Tibial nerve (tissue), 4 donors: ENCODE results near the gene ANO10. TPM values are rescaled to one million over a fixed set of nuclear protein-coding genes. Genes with fewer than 3 reads are reported as not detected.

Experiments
- DNase-seq, 2 donors: peaks; one replicate each; pipeline ENCODE4 v3.0.0-alpha.2; 2019; ENCODE audit warnings: low spot score in 2 of 2
- H3K27ac ChIP-seq, 4 donors: fragments of 200-600 bp; sonication (generic) in 3 of 4; one replicate each; pipeline ENCODE4 v1.5.1; 2017 to 2019; ENCODE audit warnings: mild to moderate bottlenecking in 1 of 4
- H3K27me3 ChIP-seq, 2 donors: fragments of 200-600 bp; sonication (generic) in 1 of 2; one replicate each; pipeline versions ENCODE4 v1.5.1 to v1.6.0; 2017 to 2019
- H3K36me3 ChIP-seq, 3 donors: fragments of 200-600 bp; sonication (generic); one replicate each; pipeline ENCODE4 v1.5.1; 2018 to 2019
- H3K4me1 ChIP-seq, 4 donors: fragments of 200-600 bp; sonication (generic) in 3 of 4; one replicate each; pipeline ENCODE4 v1.5.1; 2017 to 2019
- H3K4me3 ChIP-seq, 4 donors: fragments of 200-600 bp; sonication (generic) in 3 of 4; one replicate each; pipeline ENCODE4 v1.5.1; 2017 to 2019; ENCODE audit warnings: mild to moderate bottlenecking in 1 of 4, moderate library complexity in 1 of 4
- H3K9me3 ChIP-seq, 4 donors: fragments of 200-600 bp; sonication (generic) in 3 of 4; one replicate each; pipeline ENCODE4 v1.5.1; 2017 to 2019
- CTCF ChIP-seq, 5 experiments: fragments of 200-600 bp in 3 of 5; fragments of 450-650 bp in 2 of 5; sonication (generic) in 3 of 5; IDR thresholded peaks; one replicate each; pipeline ENCODE4 v1.5.1; 2016 to 2019; ENCODE audit warnings: antibody characterized with exemption in 5 of 5, mild to moderate bottlenecking in 3 of 5, moderate library complexity in 2 of 5
- EP300 ChIP-seq, 2 donors: sonication (generic); formaldehyde crosslinking; IDR thresholded peaks; one replicate each; pipeline ENCODE4 v1.6.1; 2017; ENCODE audit warnings: antibody characterized with exemption in 2 of 2, mild to moderate bottlenecking in 1 of 2
- POLR2A ChIP-seq, 2 donors: fragments of 450-650 bp; IDR thresholded peaks; one replicate each; pipeline ENCODE4 v1.6.1; 2017; ENCODE audit warnings: antibody characterized with exemption in 2 of 2, mild to moderate bottlenecking in 2 of 2, moderate library complexity in 2 of 2
- WGBS, 2 donors: methylation state at CpG; one replicate each; pipeline ENCODE4 v1.1.5; 2018; 5-methylcytosine and 5-hydroxymethylcytosine counted together
- total RNA-seq, 4 donors: library from RNA; depleted of rRNA; stranded (reverse); fragments of >200 nt; gene quantifications; one replicate each; pipeline ENCODE4 v1.1.0, GENCODE V29; 2016

ANO10 gene
- total RNA-seq, 4 donors from 2014 or later, result 19.4 to 28.8 (median 21.2) TPM

GRCh38 chr3:43531835-43532234, 90.0 kb downstream of the ANO10 start:
- DNase-seq, result no peak
- Histone ChIP-seq H3K27ac (no peak overlapping the region), H3K9me3 (peaks cover 0 to 6% (median 2%) of the 10 kb centered on the region in 4 donors), H3K36me3 (peaks cover 0 to 8% (median 0%) of the 10 kb centered on the region in 3 donors), H3K27me3 (no peaks in the 10 kb centered on the region), H3K4me3 (no peak overlapping the region), H3K4me1 (no peaks in the 10 kb centered on the region)
- 95 to 100% methylated on average over 3 of the region's 3 CpGs for WGBS, 2 donors
- TF ChIP-seq EP300 (IDR thresholded peaks at IDR 0.05) (no peak), CTCF (IDR thresholded peaks at IDR 0.05) (no peak), POLR2A (IDR thresholded peaks at IDR 0.05) (no peak)

DNA sequence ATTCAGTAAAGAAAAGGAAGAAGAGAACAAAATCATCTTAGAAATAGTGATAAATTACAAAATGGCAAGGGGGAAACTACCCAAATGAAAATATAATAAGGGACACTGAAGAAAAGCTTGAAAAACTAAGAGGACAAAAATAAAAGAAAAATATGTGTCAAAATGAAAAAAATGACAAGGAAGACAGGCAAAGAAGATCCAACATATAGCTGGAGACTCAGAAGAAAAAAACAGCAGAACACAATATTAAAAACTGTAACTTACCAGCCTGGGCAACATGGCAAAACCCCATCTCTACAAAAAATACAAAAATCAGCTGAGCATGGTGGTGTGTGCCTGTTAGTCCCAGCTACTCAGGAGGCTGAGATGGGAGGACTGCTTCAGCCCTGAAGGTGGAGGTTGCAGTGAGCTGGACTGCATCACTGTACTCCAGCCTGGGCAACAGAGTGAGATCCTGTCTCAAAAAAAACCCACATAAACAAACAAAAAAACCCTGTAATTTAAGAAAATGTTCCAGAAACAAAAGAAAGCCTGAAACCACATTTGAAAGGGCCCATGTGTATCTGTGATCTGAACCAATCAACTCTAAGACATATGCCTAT, 93.2 kb downstream of the ANO10 start:
- no peak for DNase-seq
- no peak overlapping the region for H3K27ac ChIP-seq
- peaks cover 0 to 6% (median 2%) of the 10 kb centered on the region in 4 donors for H3K9me3 ChIP-seq
- H3K4me3 ChIP-seq, result no peak overlapping the region
- H3K27me3 ChIP-seq, result no peaks in the 10 kb centered on the region
- H3K4me1 ChIP-seq, result no peaks in the 10 kb centered on the region
- TF ChIP-seq POLR2A (IDR thresholded peaks at IDR 0.05) (no peak), EP300 (IDR thresholded peaks at IDR 0.05) (no peak), CTCF (IDR thresholded peaks at IDR 0.05) (no peak)
- peaks cover 0 to 15% (median 0%) of the 10 kb centered on the region in 3 donors for H3K36me3 ChIP-seq

DNA sequence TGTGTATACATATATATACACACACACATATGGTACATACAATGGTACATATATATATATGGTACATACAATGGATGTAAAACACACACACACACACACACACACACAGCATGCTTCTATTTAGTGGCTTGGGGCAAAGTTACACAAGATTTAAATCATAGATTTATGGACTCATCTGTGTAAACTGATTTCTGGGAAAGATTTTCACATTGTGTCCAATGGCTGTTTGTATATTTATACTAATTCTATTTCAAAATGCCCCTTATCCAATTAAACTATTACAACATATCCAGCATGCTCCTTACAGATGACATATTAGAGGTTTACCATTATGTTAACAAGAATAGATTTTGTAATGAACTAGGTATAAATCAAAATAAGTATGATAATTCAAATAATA, 94.9 kb downstream of the ANO10 start:
- Histone ChIP-seq H3K36me3 (peaks cover 0 to 17% (median 0%) of the 10 kb centered on the region in 3 donors), H3K27me3 (no peaks in the 10 kb centered on the region), H3K4me1 (no peaks in the 10 kb centered on the region), H3K27ac (no peak overlapping the region), H3K9me3 (peaks cover 0 to 6% (median 2%) of the 10 kb centered on the region in 4 donors), H3K4me3 (no peak overlapping the region)
- DNase-seq, result no peak
- TF ChIP-seq EP300 (IDR thresholded peaks at IDR 0.05) (no peak), CTCF (IDR thresholded peaks at IDR 0.05) (no peak), POLR2A (IDR thresholded peaks at IDR 0.05) (no peak)

DNA sequence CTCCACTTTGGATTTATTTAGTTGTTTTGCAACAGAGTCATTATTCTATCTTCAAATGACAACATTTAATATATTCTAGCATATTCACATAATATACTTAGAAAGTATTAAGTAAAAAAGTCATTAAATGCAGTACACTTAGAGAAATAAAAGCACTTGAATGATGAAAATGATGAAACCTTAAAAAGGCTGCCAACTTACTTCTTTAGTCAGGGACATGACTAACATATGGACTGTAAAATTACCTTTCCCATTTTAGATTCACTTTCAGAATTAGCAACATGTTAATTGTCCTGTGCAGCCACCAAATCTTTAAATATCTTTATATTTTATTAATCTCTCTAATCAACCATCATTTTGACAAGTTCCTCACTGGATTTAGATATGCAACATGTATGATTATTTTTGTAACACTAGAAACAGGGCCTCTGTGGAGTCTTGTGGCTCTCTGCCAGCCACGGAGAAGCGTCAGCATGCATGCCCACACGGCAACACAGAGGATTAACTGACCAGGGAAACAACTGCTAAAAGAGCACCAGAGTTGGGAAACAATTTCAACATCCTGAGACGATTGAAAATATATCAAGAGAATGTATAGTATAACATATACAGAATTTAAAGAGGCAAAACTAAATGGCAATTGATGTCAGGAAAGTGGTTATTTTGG, 95.7 kb downstream of the ANO10 start:
- TF ChIP-seq CTCF (IDR thresholded peaks at IDR 0.05) (no peak), POLR2A (IDR thresholded peaks at IDR 0.05) (no peak), EP300 (IDR thresholded peaks at IDR 0.05) (no peak)
- WGBS, 2 donors, result 69 to 71% methylated on average over 4 of the region's 4 CpGs

DNA sequence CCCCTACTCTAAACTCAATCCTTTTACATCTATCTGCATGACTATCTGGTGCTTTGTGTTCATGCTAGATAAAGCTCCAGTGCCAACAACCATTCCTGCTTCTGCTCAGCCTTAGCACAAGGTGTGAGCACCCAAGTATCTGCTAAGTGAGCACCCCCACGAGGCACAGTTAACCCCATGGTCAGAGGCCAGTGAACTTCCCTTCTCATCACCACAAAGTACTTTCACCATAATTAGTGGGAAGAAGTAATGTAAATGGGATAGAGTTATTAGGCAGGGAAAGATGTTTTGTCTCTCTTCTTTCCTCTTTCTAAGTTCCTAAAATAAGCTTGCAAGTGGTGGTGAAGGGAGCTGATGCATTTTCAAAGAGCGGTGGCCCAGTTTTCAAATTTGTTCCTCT, 96.4 kb downstream of the ANO10 start:
- Histone ChIP-seq H3K4me3 (no peak overlapping the region), H3K27me3 (no peaks in the 10 kb centered on the region), H3K4me1 (no peaks in the 10 kb centered on the region), H3K9me3 (peaks cover 0 to 6% (median 2%) of the 10 kb centered on the region in 4 donors), H3K27ac (no peak overlapping the region), H3K36me3 (peaks cover 0 to 22% (median 0%) of the 10 kb centered on the region in 3 donors)
- no peak for DNase-seq
- WGBS, 2 donors, result 80 to 84% methylated on average over 2 of the region's 2 CpGs
- TF ChIP-seq POLR2A (IDR thresholded peaks at IDR 0.05) (no peak), CTCF (IDR thresholded peaks at IDR 0.05) (no peak), EP300 (IDR thresholded peaks at IDR 0.05) (no peak)

More for the DNA sequence above, 95.7 kb downstream of the ANO10 start:
- H3K27ac ChIP-seq, result no peak overlapping the region
- DNase-seq, result no peak
- no peaks in the 10 kb centered on the region for H3K27me3 ChIP-seq
- H3K4me1 ChIP-seq, result no peaks in the 10 kb centered on the region
- H3K4me3 ChIP-seq, result no peak overlapping the region
- peaks cover 0 to 22% (median 0%) of the 10 kb centered on the region in 3 donors for H3K36me3 ChIP-seq
- H3K9me3 ChIP-seq, result peaks cover 0 to 6% (median 2%) of the 10 kb centered on the region in 4 donors
